Urothelium cell line (cell line): ENCODE measurements around the gene PACS1.

ENCODE experiments used
- DNase-seq: peaks from one replicate; pipeline ENCODE4 v3.0.0; 2011; ENCODE audit warnings: low spot score, mixed read lengths
- FAIRE-seq: peaks from 2 replicates; lab custom pipeline; 2011; peaks lifted over from hg19 to GRCh38; lab: Jason Lieb, UNC

The PACS1 gene

GRCh38 chr11:66219846-66220565, 149.9 kb downstream of the PACS1 start:
- FAIRE-seq (no peak), DNase-seq (no peak)

GRCh38 chr11:66220566-66220935, 150.5 kb downstream of the PACS1 start:
- no peak for FAIRE-seq
- DNase-seq, result no peak

- DNase-seq (no peak), FAIRE-seq (no peak)
Measured at GRCh38 chr11:66221012-66221411, 150.9 kb downstream of the PACS1 start.

- DNase-seq (no peak), FAIRE-seq (no peak)
Measured at GRCh38 chr11:66221726-66222236, 151.7 kb downstream of the PACS1 start.

GRCh38 chr11:66222358-66223149, 152.5 kb downstream of the PACS1 start:
- FAIRE-seq (peak; percentile 77), DNase-seq (peak; percentile 91)

- no peak for DNase-seq
- no peak for FAIRE-seq
Measured at GRCh38 chr11:66224226-66224855, 154.3 kb downstream of the PACS1 start.

GRCh38 chr11:66225066-66225465, 155.0 kb downstream of the PACS1 start:
- FAIRE-seq (no peak), DNase-seq (no peak)

- DNase-seq (no peak), FAIRE-seq (no peak)
Measured at GRCh38 chr11:66226101-66226500, 156.0 kb downstream of the PACS1 start.

- no peak for FAIRE-seq
Measured at GRCh38 chr11:66227700-66228099, 157.6 kb downstream of the PACS1 start.

GRCh38 chr11:66228521-66228920, 158.4 kb downstream of the PACS1 start:
- DNase-seq (no peak), FAIRE-seq (no peak)

More at GRCh38 chr11:66227700-66228099, 157.6 kb downstream of the PACS1 start:
- no peak for DNase-seq

GRCh38 chr11:66230156-66230555, 160.1 kb downstream of the PACS1 start:
- DNase-seq (no peak), FAIRE-seq (no peak)

- no peak for FAIRE-seq
Measured at GRCh38 chr11:66230978-66231377, 160.9 kb downstream of the PACS1 start.

GRCh38 chr11:66231561-66231960, 161.5 kb downstream of the PACS1 start:
- DNase-seq (no peak), FAIRE-seq (no peak)

More at GRCh38 chr11:66230978-66231377, 160.9 kb downstream of the PACS1 start:
- no peak for DNase-seq

GRCh38 chr11:66232769-66233168, 162.7 kb downstream of the PACS1 start:
- no peak for FAIRE-seq
- DNase-seq, result no peak

GRCh38 chr11:66233301-66233700, 163.2 kb downstream of the PACS1 start:
- FAIRE-seq (no peak), DNase-seq (no peak)

GRCh38 chr11:66235141-66235540, 165.1 kb downstream of the PACS1 start:
- DNase-seq (no peak), FAIRE-seq (no peak)

- no peak for FAIRE-seq
Measured at GRCh38 chr11:66237867-66238266, 167.8 kb downstream of the PACS1 start.

GRCh38 chr11:66238786-66239413, 168.8 kb downstream of the PACS1 start:
- no peak for FAIRE-seq
- DNase-seq, result no peak

More at GRCh38 chr11:66237867-66238266, 167.8 kb downstream of the PACS1 start:
- DNase-seq, result no peak

GRCh38 chr11:66239511-66239910, 169.4 kb downstream of the PACS1 start:
- FAIRE-seq (no peak), DNase-seq (no peak)

GRCh38 chr11:66239998-66240780, 170.1 kb downstream of the PACS1 start:
- no peak for DNase-seq
- no peak for FAIRE-seq
